ENCODE measurements around the gene EML6. TPM values are rescaled to one million over a fixed set of nuclear protein-coding genes. Genes with fewer than 3 reads are reported as not detected.

EML6 gene
- total RNA-seq, 1 experiment from 2014 or later, result not detected

DNA sequence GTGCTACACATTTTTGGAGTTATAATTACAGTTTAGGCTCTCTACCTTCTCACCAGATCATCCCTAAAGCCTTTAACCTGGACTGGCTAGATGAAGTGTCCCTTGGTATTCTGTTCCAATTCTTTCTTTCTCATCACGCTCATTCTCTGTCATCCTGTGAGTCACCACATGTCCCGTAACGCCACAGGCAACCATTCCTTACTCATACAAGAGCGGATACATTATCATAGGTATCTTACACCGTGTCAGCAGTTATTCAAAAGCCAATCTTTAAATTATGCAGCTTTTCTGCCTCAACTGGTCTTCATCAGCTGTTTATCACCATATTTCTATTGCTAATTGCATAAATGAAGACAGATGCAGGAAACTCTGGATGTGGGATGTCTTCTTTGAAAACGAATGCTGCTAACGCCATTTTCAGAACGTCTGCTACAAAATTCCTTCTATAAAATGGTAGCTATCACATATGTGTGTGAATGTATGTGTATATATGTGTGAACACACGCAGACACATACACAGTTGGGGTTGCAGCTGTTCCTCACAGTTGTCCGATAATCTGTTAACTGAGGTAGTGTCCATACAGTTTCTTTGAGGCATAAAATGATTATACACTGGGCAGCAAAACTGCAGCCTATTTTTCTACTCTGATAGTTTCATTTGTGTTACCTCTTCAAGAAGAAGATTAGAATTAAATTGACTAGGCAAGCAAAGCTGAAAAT, 47.9 kb downstream of the EML6 start:
- no peaks in the 10 kb centered on the region for H3K27me3 ChIP-seq
- no peak for DNase-seq
- no peak overlapping the region for H3K4me3 ChIP-seq
- H3K9me3 ChIP-seq, result peaks cover 9% of the 10 kb centered on the region; the same call in 1 of the 2 replicates
- no peaks in the 10 kb centered on the region for H3K36me3 ChIP-seq

DNA sequence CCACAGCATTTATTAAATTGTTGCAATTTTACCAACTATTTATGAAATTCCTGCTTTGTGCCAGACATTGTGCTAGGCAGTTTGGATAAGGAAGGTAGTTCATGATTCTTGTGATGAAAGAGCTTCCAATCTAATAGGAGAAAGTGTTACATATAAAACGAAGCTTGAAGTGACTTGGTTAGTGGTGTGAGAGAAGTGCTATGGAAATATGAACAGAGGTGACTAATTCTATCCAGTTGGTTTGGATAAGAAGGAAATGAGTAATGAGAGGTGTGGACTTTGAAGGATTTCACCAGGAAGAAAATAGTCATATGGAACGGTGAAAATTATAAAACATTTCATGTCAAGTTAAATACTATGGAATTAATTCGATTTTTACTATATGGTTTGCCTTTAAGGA, 48.6 kb downstream of the EML6 start:
- no peaks in the 10 kb centered on the region for H3K27me3 ChIP-seq
- no peak for DNase-seq
- H3K4me3 ChIP-seq, result no peak overlapping the region
- no peaks in the 10 kb centered on the region for H3K36me3 ChIP-seq
- H3K9me3 ChIP-seq, result peaks cover 9% of the 10 kb centered on the region; the same call in 1 of the 2 replicates

DNA sequence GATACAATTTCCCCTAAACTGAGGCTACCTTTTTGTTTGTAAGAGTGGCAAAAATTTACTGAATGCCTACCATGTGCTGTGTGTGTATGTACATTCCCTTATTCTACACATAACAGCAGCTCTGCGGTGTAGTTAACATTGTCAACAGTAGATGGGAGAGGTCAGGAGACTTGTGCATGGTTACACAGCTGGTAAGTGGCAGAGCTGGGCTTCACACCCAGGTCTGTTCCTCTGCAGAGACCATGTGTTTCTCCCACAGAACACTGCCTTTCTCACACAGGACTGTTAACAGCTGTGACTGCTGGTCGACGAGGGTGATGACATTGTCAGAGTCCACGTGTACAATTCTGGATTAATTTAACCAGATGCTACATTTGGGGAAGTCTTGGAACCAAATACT, 49.1 kb downstream of the EML6 start:
- Histone ChIP-seq H3K27me3 (no peaks in the 10 kb centered on the region), H3K9me3 (peaks cover 9% of the 10 kb centered on the region; the same call in 1 of the 2 replicates), H3K36me3 (no peaks in the 10 kb centered on the region), H3K4me3 (no peak overlapping the region)
- no peak for DNase-seq

DNA sequence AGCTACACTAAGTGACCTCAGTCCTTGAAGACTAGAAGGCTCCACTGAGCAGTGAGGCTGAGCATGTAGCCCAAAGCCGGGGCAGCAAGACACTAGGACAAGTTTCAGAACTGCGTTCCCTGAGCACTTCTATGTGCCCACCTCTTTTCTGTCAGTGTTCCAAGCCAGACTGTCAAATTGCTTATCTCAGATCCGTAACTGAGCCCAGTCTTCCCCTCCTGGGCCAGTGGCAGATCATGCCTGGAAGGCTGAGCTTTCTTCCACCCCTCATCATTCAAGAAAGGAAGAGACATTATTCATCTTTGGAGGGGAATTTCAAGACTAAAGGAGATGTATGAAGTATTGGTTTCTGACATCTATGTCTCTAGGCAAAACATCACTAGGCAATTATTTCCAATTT, 49.8 kb downstream of the EML6 start:
- DNase-seq, result no peak
- Histone ChIP-seq H3K36me3 (no peaks in the 10 kb centered on the region), H3K27me3 (no peaks in the 10 kb centered on the region), H3K9me3 (peaks cover 9% of the 10 kb centered on the region; the same call in 1 of the 2 replicates), H3K4me3 (no peak overlapping the region)

DNA sequence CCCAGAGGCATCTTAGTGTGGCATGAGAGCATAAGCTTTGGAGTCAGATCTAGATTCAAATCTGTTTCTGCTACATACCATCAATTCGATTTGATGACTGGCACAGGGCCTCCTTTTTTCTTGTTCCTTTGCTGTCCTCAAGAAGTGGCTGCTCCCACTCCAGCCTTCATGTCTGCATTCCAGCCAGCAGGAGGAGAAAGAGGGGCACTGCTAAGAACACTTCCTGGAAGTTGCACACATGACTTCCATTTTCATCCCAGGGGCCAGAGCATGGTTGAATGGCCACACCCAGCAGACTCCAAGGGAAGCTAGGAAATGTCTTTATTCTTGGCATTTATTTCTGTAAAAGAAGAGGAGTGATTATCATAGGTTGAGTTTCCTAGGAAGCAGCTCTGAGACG, 50.4 kb downstream of the EML6 start:
- Histone ChIP-seq H3K27me3 (no peaks in the 10 kb centered on the region), H3K9me3 (peaks cover 9% of the 10 kb centered on the region; the same call in 1 of the 2 replicates), H3K36me3 (no peaks in the 10 kb centered on the region), H3K4me3 (no peak overlapping the region)
- DNase-seq, result peak; percentile 6

DNA sequence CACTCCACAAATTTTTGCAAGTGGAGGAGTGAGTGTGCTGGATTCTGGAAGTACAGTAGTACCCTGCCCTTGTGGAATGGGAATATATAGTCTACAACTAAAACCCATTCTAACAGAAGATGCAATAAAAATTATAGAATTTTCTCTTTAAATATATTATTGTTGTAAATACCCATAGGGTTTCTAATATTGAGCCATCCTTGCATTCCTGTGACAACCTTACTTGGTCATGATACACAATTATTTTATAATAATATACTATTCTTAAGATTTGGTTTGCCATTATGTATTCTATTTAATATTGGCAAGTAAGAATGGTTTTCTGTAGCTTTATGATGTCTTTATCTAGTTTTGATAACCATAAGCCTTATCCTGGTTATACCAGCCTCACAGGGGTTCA, 52.2 kb downstream of the EML6 start:
- Histone ChIP-seq H3K36me3 (no peaks in the 10 kb centered on the region), H3K4me3 (no peak overlapping the region), H3K27me3 (no peaks in the 10 kb centered on the region), H3K9me3 (peaks cover 9% of the 10 kb centered on the region; the same call in 1 of the 2 replicates)
- DNase-seq, result no peak

DNA sequence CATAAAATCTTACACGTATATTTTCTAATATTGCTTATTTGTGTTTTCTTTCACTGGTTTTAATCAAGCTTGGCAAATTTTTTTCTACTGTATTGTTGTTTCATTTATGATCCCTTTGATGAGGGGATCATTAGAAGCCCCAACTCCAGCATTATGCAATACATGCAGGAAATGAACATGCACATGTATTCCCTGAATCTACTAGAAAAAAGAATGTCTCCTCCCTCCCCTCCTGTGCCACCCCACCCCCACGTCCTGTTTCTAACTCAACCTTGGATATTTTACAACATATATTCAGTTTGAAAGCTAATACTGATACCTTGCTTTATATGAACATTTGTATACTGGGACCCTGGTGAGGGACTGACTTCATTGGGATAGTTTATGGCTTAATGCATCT, 53.0 kb downstream of the EML6 start:
- peaks cover 9% of the 10 kb centered on the region; the same call in 1 of the 2 replicates for H3K9me3 ChIP-seq
- no peaks in the 10 kb centered on the region for H3K27me3 ChIP-seq
- no peak overlapping the region for H3K4me3 ChIP-seq
- H3K36me3 ChIP-seq, result no peaks in the 10 kb centered on the region
- DNase-seq, result no peak

DNA sequence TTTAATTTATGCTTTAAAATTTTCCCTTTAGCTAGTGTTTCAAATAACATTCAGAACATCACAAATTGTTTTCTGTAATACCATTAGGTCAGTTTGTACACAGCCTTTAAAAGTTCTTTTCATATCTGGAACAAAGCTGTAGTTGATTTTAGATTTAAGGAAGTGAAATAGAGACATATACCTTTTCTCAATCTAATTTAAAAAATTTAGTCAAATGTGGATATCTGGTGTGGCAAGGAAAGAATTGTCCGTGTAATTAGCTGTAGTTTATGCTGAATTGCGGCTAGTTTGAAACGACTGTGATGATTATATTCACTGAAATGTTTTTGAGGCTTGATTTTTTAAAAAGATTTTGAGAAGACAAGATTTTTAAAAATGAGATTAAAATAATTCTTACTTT, 59.9 kb downstream of the EML6 start:
- Histone ChIP-seq H3K9me3 (no peaks in the 10 kb centered on the region), H3K4me3 (no peak overlapping the region), H3K27me3 (no peaks in the 10 kb centered on the region), H3K36me3 (no peaks in the 10 kb centered on the region)
- DNase-seq, result no peak

DNA sequence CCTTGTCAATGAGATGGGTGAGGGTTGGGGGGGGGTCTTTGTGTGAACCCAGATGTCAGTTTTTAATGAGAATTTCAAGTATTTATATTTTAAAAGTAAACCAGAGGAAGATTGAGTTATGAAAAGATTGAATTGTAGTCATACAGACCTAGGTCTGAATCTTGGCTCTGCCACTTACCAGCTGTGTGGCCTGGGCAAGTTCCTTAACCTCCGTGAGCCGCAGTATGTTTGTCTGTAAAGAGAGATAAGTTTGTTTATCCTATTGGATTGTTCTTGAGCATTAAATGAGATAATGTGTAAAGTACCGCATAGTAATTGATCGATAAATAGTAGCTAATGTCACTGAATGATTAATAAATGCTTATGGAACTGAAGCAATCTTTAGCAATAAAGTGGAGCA, 63.8 kb downstream of the EML6 start:
- Histone ChIP-seq H3K27me3 (no peaks in the 10 kb centered on the region), H3K4me3 (no peak overlapping the region), H3K36me3 (no peaks in the 10 kb centered on the region), H3K9me3 (no peaks in the 10 kb centered on the region)
- DNase-seq, result no peak

DNA sequence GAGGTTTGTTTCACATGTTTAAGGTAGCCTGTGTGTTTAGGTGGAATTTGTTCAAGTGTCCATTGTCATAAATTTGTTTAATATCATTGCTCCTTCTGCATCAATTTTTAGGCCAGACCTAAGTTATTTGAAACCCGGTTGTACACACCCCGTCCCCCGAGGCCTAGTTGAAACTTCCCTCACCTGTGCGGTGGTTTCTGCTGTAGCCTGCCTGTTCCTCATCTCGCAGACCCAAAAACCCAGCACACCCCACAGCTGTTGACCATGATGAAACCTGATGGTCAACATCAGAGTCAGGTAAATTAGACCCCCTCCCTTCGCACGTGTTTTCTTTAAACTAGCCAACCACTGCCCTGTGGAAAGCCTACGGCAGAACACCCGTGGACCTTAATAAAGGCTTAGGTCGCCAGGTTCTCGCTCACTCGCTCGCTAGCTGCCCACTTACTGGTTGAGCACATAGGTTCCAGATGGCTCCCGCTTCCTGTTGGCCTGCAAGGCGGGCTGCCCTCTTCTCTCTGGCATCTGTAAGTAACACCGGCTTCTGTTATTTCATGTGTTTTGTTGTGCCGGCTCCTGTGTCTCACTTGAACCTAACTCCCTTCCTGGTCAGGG, 64.4 kb downstream of the EML6 start:
- Histone ChIP-seq H3K9me3 (no peaks in the 10 kb centered on the region), H3K36me3 (no peaks in the 10 kb centered on the region), H3K4me3 (no peak overlapping the region), H3K27me3 (no peaks in the 10 kb centered on the region)
- no peak for DNase-seq

DNA sequence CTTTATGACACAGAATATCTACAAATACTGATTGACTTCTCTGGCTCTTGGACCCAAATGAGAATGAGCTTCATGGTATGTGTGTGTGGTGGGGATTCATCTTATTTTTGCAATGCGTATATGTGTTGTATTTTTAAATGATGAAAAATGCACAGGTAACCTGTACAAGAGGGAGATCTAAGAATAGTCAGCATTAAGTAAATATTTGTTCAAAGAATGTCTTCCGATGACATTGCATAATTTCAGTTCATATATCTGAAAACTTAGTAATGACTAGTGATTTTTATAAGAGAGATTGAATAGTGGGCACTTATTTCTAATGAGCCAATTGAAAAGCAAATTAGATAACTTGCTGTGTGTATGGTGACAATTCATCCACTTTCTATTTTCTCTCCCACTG, 66.4 kb downstream of the EML6 start:
- Histone ChIP-seq H3K4me3 (no peak overlapping the region), H3K36me3 (no peaks in the 10 kb centered on the region), H3K27me3 (no peaks in the 10 kb centered on the region), H3K9me3 (no peaks in the 10 kb centered on the region)
- no peak for DNase-seq

DNA sequence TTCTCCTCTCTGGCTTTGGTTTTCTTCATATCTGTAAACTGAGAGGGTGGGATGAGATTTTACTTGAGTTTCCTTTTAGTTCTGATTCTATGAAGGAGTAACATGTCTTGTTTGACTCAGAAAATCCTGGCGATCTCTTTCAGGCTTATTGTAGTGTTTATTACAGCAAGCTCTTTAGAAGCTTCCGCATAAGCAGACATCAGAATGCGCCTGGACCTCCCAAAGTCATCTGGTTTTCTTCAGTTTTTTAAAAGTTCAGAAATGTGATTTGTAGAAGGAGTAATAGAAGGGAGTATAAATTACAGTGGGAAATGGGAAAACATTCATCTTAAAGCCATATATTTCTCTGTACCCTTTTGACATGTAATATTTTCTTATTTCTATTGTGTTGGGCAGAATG, 68.4 kb downstream of the EML6 start:
- no peaks in the 10 kb centered on the region for H3K27me3 ChIP-seq
- no peaks in the 10 kb centered on the region for H3K36me3 ChIP-seq
- H3K4me3 ChIP-seq, result no peak overlapping the region
- DNase-seq, result no peak
- no peaks in the 10 kb centered on the region for H3K9me3 ChIP-seq

DNA sequence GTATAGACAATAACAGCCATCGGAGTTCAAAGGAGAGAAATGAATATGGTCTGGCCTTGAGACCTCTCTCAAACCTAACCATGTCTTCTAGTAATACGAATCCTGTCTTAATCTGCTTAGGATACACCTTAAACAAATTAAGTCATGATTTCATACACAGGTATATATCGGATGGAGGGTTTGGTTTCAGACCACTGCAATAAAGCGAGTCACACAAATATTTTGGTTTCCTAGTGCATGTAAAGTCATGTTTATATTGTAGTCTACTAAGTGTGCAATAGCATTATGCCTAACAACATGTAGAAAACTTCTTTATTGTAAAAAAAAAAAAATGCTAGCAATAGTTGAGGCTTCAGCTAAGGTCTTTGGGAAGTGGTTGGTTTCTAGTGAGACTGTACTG, 73.8 kb downstream of the EML6 start:
- Histone ChIP-seq H3K27me3 (no peaks in the 10 kb centered on the region), H3K36me3 (no peaks in the 10 kb centered on the region), H3K4me3 (no peak overlapping the region), H3K9me3 (no peaks in the 10 kb centered on the region)
- DNase-seq, result no peak

DNA sequence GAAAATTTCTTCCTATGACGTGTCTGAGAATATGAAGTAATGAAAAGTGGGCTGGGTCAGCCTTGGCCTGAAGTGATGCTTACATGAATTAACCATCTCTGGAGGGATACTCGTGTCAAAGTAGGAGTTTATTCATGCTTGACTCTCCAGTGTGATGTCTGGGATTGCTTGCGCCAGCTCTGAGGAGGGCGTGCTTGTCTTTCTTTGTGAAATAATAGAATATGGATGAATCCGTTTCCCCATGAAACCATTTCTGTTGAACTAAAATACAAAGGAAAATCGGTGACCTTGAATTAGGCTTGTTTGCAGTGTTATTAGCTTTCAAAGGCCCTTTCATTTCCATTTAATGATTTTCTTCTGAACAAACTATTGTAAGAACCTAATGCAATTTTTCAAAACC, 77.9 kb downstream of the EML6 start:
- no peaks in the 10 kb centered on the region for H3K27me3 ChIP-seq
- DNase-seq, result no peak
- peaks cover 2% of the 10 kb centered on the region; the same call in 1 of the 2 replicates for H3K9me3 ChIP-seq

DNA sequence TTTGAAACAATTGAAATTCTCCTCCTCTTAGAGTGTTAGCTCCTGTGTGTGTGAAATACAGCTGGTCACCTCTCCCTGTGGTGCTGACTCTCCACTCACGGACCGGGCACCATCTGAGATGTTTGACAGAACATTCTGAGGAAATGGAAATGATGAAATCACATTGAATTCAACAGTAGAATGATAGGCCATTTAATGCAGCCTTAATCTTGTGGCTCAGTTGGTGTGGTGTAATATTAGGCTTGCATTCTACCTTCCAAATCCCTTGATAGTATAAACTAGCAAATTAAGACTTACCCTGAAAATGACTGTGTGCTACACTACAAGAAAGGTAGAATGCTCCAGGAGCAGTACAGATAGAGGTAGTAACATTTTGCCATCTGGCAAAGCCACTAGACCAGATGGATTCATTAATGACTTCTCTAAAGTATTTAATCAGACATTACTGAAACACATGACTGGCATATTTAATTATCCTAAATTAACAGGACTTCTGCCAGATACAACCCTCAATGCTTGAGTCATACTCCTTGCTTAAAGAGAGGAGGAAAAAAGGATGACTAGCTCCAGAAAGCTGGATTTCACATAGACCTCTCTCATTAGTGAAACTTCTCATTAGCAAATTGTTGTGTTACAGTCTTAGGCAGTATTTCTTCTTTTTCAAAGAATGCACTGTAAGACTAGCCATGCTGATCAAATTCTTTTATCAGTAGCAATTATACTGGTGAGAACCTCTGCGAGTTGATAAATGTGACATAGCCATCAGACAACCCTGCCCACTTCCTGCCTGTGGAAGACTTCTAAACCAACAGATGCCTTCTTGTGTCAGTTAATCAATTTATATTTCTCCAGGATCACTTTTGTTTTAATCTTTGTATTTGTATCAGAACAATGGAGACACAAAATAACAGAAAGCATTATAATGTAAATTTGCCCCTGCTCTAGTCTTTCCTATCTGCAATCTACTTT, 80.6 kb downstream of the EML6 start:
- H3K9me3 ChIP-seq, result peaks cover 2% of the 10 kb centered on the region; the same call in 1 of the 2 replicates
- no peak for DNase-seq
- no peak overlapping the region for H3K4me3 ChIP-seq
- no peaks in the 10 kb centered on the region for H3K36me3 ChIP-seq
- no peaks in the 10 kb centered on the region for H3K27me3 ChIP-seq

More for the DNA sequence above, 77.9 kb downstream of the EML6 start:
- Histone ChIP-seq H3K36me3 (no peaks in the 10 kb centered on the region), H3K4me3 (no peak overlapping the region)

DNA sequence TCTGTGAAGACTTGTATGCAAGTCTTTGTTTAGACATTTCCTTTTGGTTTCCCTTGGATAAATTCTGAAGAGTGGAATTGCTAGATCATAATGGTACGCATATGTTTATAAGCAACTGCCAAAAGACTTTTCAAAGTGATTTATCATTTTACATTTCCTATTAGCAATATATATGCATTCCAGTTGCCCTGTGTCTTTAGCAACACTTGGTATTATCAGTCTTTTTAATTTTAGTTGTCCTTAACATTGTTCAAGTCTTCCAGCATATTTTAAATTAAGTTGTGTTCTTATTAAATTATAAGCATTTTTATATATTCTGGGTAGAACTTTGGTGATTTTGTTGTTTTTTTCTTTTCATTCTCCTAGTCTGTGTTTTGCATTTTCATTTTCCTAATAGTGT, 81.8 kb downstream of the EML6 start:
- Histone ChIP-seq H3K9me3 (peaks cover 2% of the 10 kb centered on the region; the same call in 1 of the 2 replicates), H3K4me3 (no peak overlapping the region), H3K36me3 (no peaks in the 10 kb centered on the region), H3K27me3 (no peaks in the 10 kb centered on the region)
- no peak for DNase-seq

DNA sequence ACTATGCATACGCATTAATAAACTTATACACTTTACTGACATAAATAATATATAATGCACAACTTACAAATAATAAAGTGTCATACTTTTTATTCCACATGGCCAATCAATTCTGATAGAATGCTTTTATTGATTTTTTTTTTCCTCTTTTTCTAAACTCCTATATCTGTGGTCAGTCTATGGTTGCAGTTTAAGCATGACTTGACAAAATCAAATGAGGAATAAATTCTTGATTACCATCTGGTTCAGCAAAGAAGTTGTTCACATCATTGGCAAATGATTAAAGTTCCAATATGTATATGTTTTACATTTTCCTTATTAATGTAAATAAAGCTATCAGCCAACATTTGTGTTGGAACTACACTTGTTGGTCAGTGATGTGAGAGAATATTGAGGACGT, 83.5 kb downstream of the EML6 start:
- Histone ChIP-seq H3K27me3 (no peaks in the 10 kb centered on the region), H3K4me3 (no peak overlapping the region), H3K36me3 (no peaks in the 10 kb centered on the region), H3K9me3 (peaks cover 2% of the 10 kb centered on the region; the same call in 1 of the 2 replicates)
- DNase-seq, result no peak
